NCI-H1105 (cell line): ENCODE results near the gene PLEKHA4.
A peak's percentile ranks its signal among the peaks of the same experiment; 100 is the strongest.
"Not testable (repeated sequence)": the region's sequence is repeated elsewhere in the genome, so short reads cannot be mapped to it uniquely, and the experiment has no call there.

Experiments used
- DNase-seq: peaks from one replicate; lab custom pipeline; 2025; lab: John Stamatoyannopoulos, UW

The PLEKHA4 gene

DNA sequence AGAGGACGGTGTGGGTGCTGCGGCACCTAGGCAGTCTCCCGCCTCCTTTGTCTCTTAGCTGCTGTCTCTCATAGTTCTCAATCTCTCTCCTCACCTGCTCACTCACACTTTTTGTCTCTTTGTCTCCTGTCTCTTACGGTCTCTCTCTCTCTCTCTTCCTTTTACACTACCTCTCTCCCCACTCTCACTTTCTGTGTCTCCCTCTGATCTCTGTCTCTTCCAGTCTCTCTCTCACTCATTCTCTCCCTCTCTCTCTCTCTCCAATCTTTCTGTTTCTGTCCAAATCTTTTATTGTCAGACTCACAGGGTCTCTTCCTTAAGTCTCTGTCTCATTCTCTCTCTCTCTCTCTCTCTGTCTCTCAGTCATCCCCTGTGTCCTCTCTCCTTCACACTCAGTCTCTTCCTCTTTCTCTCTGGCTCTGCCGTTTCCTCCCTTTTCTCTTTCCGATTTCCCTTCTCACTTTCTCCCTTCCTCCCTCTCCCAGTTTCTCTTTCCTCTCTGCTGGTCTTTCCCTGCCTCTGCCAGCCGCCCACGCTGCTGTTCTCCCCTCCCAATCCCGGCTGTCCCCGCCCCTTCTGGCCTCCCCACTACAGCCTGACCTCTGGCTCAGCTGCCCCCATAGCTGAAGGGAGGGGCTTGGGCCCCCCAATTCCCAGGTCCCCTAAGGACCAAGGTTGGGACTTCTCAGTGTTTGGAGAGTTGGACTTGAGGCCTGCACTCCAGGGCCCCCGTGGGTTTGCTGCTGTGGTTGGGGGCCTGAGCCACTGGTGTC lies at the start of gene PLEKHA4:
TSS of gene PLEKHA4 (minus strand) at position 504 of the 773 bp plus-strand sequence. CDS start 997 bp downstream, outside the sequence.
- no peak for DNase-seq

DNA sequence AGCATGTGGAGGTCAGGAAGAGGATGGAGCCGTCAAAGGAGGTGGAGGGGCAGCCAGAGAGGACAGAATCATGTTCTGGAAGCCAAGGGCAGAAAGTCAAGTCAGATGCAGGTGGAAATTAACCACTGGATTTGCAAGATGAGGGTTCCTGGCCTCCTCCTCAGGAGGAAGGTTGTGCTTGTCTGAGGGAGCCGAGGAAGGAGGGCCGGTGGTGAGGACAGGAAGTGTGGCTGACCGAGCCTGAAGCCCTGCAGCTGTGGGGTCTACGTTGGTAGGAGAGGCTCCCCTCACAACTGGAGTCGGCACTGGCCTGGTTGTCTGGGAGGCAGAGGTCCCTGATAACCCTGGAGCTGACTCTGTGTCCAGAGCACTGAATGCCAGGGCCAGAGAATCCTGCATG lies 49.7 kb upstream of the PLEKHA4 start:
- DNase-seq = no peak

GRCh38 chr19:48915757-48916156 lies 47.3 kb upstream of the PLEKHA4 start:
- DNase-seq = no peak

DNA sequence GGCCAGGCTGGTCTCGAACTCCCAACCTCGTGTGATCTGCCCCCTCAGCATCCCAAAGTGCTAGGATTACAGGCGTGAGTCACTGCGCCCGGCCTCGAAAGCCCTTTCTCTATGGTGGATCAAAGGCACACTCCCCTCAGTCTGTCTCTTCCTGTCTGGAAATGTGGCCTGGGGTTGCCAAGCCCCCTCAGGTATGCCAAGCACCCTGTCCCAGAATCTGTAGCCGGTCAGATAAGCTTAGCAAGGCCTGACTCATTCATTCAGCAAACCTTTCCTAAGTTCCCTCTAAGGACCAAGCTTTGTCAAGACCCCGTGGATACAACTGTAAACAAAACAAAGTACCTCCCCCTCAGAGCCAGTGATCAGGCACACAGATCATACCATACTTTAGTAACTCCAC lies 45.8 kb upstream of the PLEKHA4 start:
- DNase-seq = no peak

- no peak for DNase-seq
Observed at GRCh38 chr19:48913114-48913889, 44.9 kb upstream of the PLEKHA4 start.

GRCh38 chr19:48910803-48911202 lies 42.4 kb upstream of the PLEKHA4 start:
- DNase-seq = no peak

DNA sequence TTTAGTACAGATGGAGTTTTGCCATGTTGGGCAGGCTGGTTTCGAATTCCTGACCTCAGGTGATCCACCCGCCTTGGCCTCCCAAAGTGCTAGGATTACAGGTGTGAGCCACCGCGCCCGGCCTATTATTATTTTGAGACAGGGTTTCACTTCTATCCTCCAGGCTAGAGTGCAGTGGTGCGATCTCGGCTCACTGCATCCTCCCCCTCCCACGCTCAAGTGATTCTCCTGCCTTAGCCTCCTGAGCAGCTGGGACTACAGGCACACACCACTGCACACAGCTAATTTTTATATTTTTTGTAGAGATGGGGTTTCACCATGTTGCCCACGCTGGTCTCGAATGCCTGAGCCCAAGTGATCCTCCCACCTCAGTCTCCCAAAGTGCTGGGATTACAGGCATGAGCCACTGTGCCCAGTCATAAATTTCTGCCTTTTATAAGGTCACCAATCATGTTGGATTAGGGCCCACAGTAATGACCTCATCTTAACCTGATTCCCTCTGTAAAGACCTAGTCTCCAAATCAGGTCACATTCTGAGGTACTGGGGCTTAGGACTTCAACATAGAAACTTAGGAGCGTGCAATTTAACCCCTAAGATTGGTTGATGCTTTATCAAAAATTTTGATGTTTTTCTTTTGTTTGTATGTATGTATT lies 41.1 kb upstream of the PLEKHA4 start:
- DNase-seq = not testable (repeated sequence)

GRCh38 chr19:48907671-48908070 lies 39.3 kb upstream of the PLEKHA4 start:
- DNase-seq = no peak

DNA sequence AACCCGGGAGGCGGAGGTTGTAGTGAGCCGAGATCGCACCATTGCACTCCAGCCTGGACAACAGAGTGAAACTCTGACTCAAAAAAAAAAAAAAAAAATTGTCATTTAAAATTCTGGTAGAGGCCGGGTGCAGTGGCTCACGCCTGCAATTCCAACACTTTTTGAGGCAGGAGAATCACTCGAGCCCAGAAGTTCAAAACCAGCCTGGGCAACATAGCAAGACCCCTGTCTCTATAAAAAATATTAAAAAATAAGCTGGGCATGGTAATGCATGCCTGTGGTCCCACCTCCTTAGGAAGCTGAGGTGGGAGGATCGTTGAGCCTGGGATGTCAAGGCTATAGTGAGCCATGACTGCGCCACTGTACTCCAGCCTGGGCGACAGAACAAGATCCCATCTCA lies 37.9 kb upstream of the PLEKHA4 start:
- DNase-seq = no peak

DNA sequence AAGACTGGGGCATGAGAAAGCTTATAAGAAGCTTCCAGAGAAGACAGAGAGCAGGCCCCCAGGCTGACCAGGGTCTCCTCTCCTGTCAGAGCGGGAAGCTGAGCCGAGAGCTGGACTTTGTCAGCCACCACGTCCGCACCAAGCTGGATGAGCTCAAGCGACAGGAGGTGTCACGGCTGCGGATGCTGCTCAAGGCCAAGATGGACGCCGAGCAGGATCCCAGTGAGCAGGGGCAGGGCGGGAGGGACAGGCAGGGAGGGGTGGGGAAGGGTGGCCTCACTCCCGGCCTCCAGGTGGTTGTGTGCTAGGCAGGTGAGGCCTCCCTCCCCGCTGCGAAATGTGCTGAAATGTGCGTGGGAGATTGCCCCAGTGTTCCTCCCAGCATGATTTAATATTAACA lies 37.2 kb upstream of the PLEKHA4 start:
- no peak for DNase-seq

DNA sequence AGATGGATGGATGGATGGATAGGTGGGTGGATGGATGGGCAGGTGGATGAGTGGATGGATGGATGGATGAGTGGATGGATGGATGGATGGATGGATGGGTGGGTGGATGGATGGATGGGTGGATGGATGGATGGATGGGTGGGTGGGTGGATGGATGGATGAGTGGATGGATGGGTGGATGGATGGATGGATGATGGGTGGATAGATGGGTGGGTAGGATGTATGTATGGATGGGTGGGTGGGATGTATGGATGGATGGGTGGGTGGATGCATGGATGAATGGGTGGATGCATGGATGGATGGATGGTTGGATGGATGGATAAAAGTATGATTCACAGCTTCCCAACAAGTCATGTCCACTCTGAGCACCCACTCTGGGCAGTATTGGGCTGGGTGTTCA lies 35.4 kb upstream of the PLEKHA4 start:
- DNase-seq = not testable (repeated sequence)

- not testable (repeated sequence) for DNase-seq
Observed at GRCh38 chr19:48902291-48902690, 33.9 kb upstream of the PLEKHA4 start.

DNA sequence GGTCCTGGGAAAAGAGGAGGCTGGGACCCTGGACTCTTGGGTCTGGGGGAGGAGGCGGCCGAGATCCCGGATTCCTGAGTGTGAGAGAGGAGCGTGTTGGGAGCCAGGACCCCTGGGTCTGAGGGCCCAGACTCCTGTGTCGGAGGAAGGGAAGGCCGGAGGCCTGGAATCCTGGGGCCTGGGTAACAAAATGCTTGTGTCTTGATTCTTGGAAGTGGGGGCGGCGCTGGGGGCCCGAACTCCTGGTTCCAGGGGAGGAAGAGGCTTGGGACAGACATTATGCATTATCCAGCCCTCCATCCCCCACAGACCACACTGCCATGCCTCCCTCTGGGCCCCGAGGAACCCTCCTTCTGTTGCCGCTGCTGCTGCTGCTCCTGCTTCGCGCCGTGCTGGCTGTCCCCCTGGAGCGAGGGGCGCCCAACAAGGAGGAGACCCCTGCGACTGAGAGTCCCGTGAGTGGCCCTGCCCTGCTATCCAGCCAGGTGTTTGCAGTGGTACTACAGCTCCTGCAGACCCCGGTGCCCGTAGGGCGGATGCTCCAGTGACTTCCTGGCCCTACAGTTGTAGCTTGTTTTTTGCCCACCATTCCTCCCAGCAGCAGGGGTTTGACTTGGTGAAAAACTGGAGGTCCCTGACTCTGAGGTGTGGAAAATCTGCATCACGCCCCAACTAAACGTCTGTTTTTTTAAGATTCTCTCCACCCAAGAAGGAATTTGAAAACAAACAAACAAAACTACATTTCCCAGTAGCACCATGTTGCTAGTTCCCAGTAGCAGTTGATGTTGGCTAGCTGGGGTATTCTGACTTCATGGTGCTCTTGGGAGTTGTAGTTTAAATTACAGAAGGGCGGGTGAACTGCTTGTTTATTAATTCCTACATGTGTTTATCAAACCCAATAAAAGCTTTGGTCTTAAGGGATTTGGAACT lies 32.3 kb upstream of the PLEKHA4 start:
- no peak for DNase-seq

GRCh38 chr19:48899781-48900476 lies 31.5 kb upstream of the PLEKHA4 start, which contains the start of gene NUCB1:
Gene NUCB1, plus strand, starts transcription at chr19:48900312. Its CDS starts 485 bp downstream, at chr19:48900797.
- peak; percentile 98 for DNase-seq

- DNase-seq = not testable (repeated sequence)
Observed at GRCh38 chr19:48899386-48899749, 31.0 kb upstream of the PLEKHA4 start.

- no peak for DNase-seq
Observed at GRCh38 chr19:48897181-48897580, 28.8 kb upstream of the PLEKHA4 start.

DNA sequence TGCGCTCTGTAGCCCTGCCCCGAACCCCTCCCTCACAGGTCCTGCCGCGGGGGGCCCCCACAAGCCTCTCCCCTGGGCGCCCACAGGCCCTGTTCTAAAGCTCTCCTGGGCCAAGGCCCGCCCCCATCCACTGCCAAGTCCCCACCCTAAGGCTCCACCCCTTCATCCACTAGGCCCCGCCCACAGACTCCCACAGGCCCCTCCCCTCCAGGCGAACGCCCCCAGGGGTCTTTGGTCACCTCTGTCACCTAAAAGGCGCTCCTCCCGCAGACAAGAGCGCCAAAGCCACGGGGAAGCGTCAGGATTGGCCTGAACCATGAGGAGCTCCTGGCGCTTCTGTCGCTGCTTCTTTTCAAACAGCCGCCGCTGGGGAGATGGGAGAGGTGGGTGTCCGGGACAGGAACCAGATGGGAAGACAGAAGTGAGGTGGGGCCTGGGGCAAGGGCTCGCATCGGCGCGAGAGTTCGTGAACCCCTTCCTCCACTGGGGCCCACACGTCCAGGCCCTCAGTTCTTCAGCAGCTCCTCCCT lies 27.8 kb upstream of the PLEKHA4 start:
- no peak for DNase-seq

DNA sequence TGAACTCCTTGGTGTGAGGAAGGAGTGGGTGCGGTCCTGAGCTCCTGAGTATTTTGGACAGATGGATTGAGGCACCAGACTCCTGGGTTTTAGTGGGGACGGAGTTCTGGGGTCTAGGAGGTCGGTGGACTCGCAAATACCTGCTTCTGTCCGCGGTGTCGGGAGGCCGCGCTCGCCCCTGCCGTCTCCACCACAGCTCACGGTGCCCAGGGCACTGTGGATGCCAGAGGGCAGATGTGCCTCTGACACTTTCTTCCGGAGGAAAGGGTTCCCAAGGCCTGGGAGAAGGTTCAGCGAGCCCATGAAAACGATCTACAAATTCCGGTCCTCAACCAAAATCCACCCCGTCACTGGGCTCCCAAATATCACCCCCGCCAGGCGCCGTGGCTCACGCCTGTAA lies 26.8 kb upstream of the PLEKHA4 start:
- DNase-seq = no peak

DNA sequence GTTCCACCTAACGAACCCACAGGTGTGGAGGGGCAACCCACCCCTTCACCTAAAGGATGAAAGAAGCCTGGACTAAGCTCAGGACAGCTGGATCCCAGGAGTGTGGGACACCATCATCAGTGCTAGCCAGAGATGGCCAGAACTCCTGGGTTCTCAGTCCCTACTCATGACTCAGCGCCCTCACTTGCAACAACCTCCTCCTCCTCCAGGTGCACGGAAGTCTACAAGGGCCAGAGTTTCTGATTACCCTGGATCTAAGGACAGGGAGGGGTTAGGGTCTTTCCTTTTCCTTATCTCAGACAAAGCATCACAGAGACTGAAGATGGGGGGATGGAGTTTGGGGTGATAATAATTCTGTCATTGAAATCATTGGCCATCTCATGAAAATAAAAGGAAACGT lies 22.1 kb upstream of the PLEKHA4 start:
- DNase-seq = no peak

- DNase-seq = not testable (repeated sequence)
Observed at GRCh38 chr19:48889496-48889895, 21.1 kb upstream of the PLEKHA4 start.
